Body of pancreas (tissue), 4 donors: ENCODE data around the gene NOL7.

Source experiments
- CTCF ChIP-seq, 7 experiments: fragments of 450-650 bp in 4 of 7; fragments of 200-600 bp in 3 of 7; sonication (generic) in 3 of 7; IDR thresholded peaks; one replicate each; pipeline ENCODE4 v1.5.1; 2016 to 2019; ENCODE audit warnings: antibody characterized with exemption in 7 of 7
- POLR2A ChIP-seq, 3 donors: fragments of 450-650 bp; IDR thresholded peaks; one replicate each; pipeline ENCODE4 v1.6.1; 2016; ENCODE audit warnings: antibody characterized with exemption in 3 of 3, mild to moderate bottlenecking in 2 of 3

GRCh38 chr6:13624871-13625288, 9.7 kb downstream of the NOL7 start:
- TF ChIP-seq CTCF (IDR thresholded peaks at IDR 0.05): peak in 6 of 7 experiments; percentile 23 to 37 (median 30)
- no peak for TF ChIP-seq POLR2A (IDR thresholded peaks at IDR 0.05)
